ENCODE results near the gene AEBP1. TPM values are rescaled to one million over a fixed set of nuclear protein-coding genes. Genes with fewer than 3 reads are reported as not detected.

AEBP1 gene
- total RNA-seq, 1 donor from 2014 or later, result 22.2 TPM

GRCh38 chr7:44061645-44062179 lies 42.4 kb upstream of the AEBP1 start:
- Mint-ChIP-seq H3K4me3 (ENCODE audit: unreplicated experiment) (no peak overlapping the region), H3K27me3 (ENCODE audit: unreplicated experiment) (peaks cover 11% of the 10 kb centered on the region), H3K27ac (ENCODE audit: unreplicated experiment) (peak overlapping the region; percentile 31), H3K36me3 (ENCODE audit: low read depth, unreplicated experiment) (peaks cover 25% of the 10 kb centered on the region), H3K9me3 (ENCODE audit: unreplicated experiment) (no peaks in the 10 kb centered on the region), H3K4me1 (ENCODE audit: unreplicated experiment) (no peaks in the 10 kb centered on the region)
- no peak for DNase-seq (ENCODE audit: low spot score)
- no peak for TF ChIP-seq CTCF (IDR thresholded peaks at IDR 0.05; ENCODE audit: unreplicated experiment)

- Mint-ChIP-seq H3K9me3 (ENCODE audit: unreplicated experiment) (no peaks in the 10 kb centered on the region), H3K27me3 (ENCODE audit: unreplicated experiment) (peaks cover 13% of the 10 kb centered on the region)
- no peak for DNase-seq (ENCODE audit: low spot score)
Measured at GRCh38 chr7:44062180-44062902, 41.8 kb upstream of the AEBP1 start.

DNA sequence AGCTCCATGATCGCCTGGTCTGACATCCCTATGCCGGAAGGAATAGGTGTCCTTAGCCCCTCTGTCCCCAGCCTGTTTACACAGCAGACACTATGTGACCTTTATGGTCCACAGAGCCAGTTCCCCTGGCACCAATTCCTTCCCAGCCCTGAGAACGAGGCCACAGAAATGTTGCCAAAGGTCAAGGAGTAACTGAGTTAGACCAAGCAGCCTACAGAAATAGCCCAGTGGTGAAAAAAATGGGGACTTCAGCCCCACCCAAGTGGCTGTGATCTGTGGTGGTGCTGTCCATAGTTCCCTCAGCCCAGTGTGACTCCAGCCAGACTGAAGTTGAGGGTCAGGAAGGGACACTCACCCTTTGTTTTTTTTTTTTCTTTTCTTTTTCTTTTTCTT lies 41.2 kb upstream of the AEBP1 start:
- no peaks in the 10 kb centered on the region for H3K9me3 Mint-ChIP-seq (ENCODE audit: unreplicated experiment)
- no peak overlapping the region for H3K4me3 Mint-ChIP-seq (ENCODE audit: unreplicated experiment)
- no peak overlapping the region for H3K27ac Mint-ChIP-seq (ENCODE audit: unreplicated experiment)
- H3K4me1 Mint-ChIP-seq (ENCODE audit: unreplicated experiment), result no peaks in the 10 kb centered on the region
- peaks cover 20% of the 10 kb centered on the region for H3K36me3 Mint-ChIP-seq (ENCODE audit: low read depth, unreplicated experiment)
- no peak for DNase-seq (ENCODE audit: low spot score)
- no peak for TF ChIP-seq CTCF (IDR thresholded peaks at IDR 0.05; ENCODE audit: unreplicated experiment)
- H3K27me3 Mint-ChIP-seq (ENCODE audit: unreplicated experiment), result peaks cover 13% of the 10 kb centered on the region

More at GRCh38 chr7:44062180-44062902, 41.8 kb upstream of the AEBP1 start:
- no peak for TF ChIP-seq CTCF (IDR thresholded peaks at IDR 0.05; ENCODE audit: unreplicated experiment)
- no peak overlapping the region for H3K4me3 Mint-ChIP-seq (ENCODE audit: unreplicated experiment)
- peaks cover 25% of the 10 kb centered on the region for H3K36me3 Mint-ChIP-seq (ENCODE audit: low read depth, unreplicated experiment)
- H3K4me1 Mint-ChIP-seq (ENCODE audit: unreplicated experiment), result no peaks in the 10 kb centered on the region
- no peak overlapping the region for H3K27ac Mint-ChIP-seq (ENCODE audit: unreplicated experiment)

DNA sequence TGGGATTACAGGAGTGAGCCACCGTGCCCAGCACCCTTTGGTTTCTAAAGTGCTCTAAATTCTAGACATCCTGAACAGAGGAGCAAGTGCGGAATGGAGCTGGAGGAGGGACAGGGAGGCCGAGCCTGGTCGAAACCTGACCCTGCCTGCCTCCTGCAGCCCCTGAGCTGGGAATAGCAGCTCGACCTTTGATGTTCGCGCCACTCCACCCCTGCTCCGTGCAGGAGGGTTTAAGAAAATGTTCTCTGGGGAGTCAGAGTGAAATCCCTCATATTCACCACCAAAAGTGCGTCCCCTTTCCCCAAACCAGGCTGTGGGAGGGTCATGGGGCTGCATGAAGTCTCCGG lies 40.6 kb upstream of the AEBP1 start:
- peaks cover 12% of the 10 kb centered on the region for H3K27me3 Mint-ChIP-seq (ENCODE audit: unreplicated experiment)
- peaks cover 15% of the 10 kb centered on the region for H3K36me3 Mint-ChIP-seq (ENCODE audit: low read depth, unreplicated experiment)
- no peaks in the 10 kb centered on the region for H3K9me3 Mint-ChIP-seq (ENCODE audit: unreplicated experiment)
- H3K4me3 Mint-ChIP-seq (ENCODE audit: unreplicated experiment), result no peak overlapping the region
- H3K4me1 Mint-ChIP-seq (ENCODE audit: unreplicated experiment), result no peaks in the 10 kb centered on the region
- DNase-seq (ENCODE audit: low spot score), result no peak
- no peak for TF ChIP-seq CTCF (IDR thresholded peaks at IDR 0.05; ENCODE audit: unreplicated experiment)
- no peak overlapping the region for H3K27ac Mint-ChIP-seq (ENCODE audit: unreplicated experiment)

GRCh38 chr7:44063894-44064651 lies 40.1 kb upstream of the AEBP1 start:
- Mint-ChIP-seq H3K4me3 (ENCODE audit: unreplicated experiment) (no peak overlapping the region), H3K27ac (ENCODE audit: unreplicated experiment) (no peak overlapping the region), H3K9me3 (ENCODE audit: unreplicated experiment) (no peaks in the 10 kb centered on the region), H3K36me3 (ENCODE audit: low read depth, unreplicated experiment) (peaks cover 10% of the 10 kb centered on the region), H3K4me1 (ENCODE audit: unreplicated experiment) (no peaks in the 10 kb centered on the region), H3K27me3 (ENCODE audit: unreplicated experiment) (peaks cover 12% of the 10 kb centered on the region)
- no peak for DNase-seq (ENCODE audit: low spot score)
- no peak for TF ChIP-seq CTCF (IDR thresholded peaks at IDR 0.05; ENCODE audit: unreplicated experiment)
